Kidney tubule cell (primary cell): ENCODE measurements around the gene ANKRD11.
A peak's percentile ranks its signal among the peaks of the same experiment; 100 is the strongest.

ENCODE experiments used
- DNase-seq: peaks from one replicate; pipeline ENCODE4 v3.0.0-alpha.2; 2018; ENCODE audit warnings: low spot score

Gene ANKRD11

GRCh38 chr16:89297156-89297874, 193.0 kb downstream of the ANKRD11 start:
- no peak for DNase-seq

GRCh38 chr16:89295915-89296314, 194.4 kb downstream of the ANKRD11 start:
- no peak for DNase-seq

- no peak for DNase-seq
Observed at GRCh38 chr16:89295071-89295900, 195.1 kb downstream of the ANKRD11 start.

GRCh38 chr16:89294486-89294885, 195.9 kb downstream of the ANKRD11 start:
- DNase-seq, result no peak

GRCh38 chr16:89293276-89294143, 196.9 kb downstream of the ANKRD11 start:
- DNase-seq, result no peak

- DNase-seq, result no peak
Observed at GRCh38 chr16:89292443-89293078, 197.8 kb downstream of the ANKRD11 start.

- no peak for DNase-seq
Observed at GRCh38 chr16:89291776-89292175, 198.6 kb downstream of the ANKRD11 start.

GRCh38 chr16:89291363-89291762, 199.0 kb downstream of the ANKRD11 start:
- no peak for DNase-seq

- no peak for DNase-seq
Observed at GRCh38 chr16:89290887-89291286, 199.5 kb downstream of the ANKRD11 start.

- DNase-seq, result no peak
Observed at GRCh38 chr16:89290472-89290871, 199.9 kb downstream of the ANKRD11 start.

GRCh38 chr16:89289428-89290395, 200.6 kb downstream of the ANKRD11 start:
- DNase-seq, result peak; percentile 68

- DNase-seq, result no peak
Observed at GRCh38 chr16:89288966-89289365, 201.4 kb downstream of the ANKRD11 start.

GRCh38 chr16:89288577-89288844, 201.8 kb downstream of the ANKRD11 start:
- no peak for DNase-seq

GRCh38 chr16:89287777-89288576, 202.4 kb downstream of the ANKRD11 start:
- DNase-seq, result no peak

GRCh38 chr16:89286096-89286495, 204.3 kb downstream of the ANKRD11 start:
- no peak for DNase-seq

GRCh38 chr16:89285381-89285780, 205.0 kb downstream of the ANKRD11 start:
- DNase-seq, result no peak

GRCh38 chr16:89283449-89283848, 206.9 kb downstream of the ANKRD11 start:
- no peak for DNase-seq

- DNase-seq, result no peak
Observed at GRCh38 chr16:89282523-89282922, 207.8 kb downstream of the ANKRD11 start.

GRCh38 chr16:89281829-89282228, 208.5 kb downstream of the ANKRD11 start:
- no peak for DNase-seq

- DNase-seq, result no peak
Observed at GRCh38 chr16:89281189-89281577, 209.2 kb downstream of the ANKRD11 start.
